Fibroblast of pulmonary artery (primary cell): ENCODE measurements around the gene HYAL3.
"Not testable (repeated sequence)": the region's sequence is repeated elsewhere in the genome, so short reads cannot be mapped to it uniquely, and the experiment has no call there.

Experiments used
- DNase-seq: peaks from one replicate; pipeline ENCODE4 v3.0.0-alpha.2; 2010; ENCODE audit warnings: low read depth
- H3K4me3 ChIP-seq: replicated peaks from 2 replicates; pipeline ENCODE4 v1.5.1; 2011; ENCODE audit warnings: low read depth, mild to moderate bottlenecking, control low read depth, low read length, moderate library complexity
- TF ChIP-seq, protein P1 (sequence below): IDR thresholded peaks from 2 replicates; pipeline ENCODE4 v1.5.1; 2011; ENCODE audit warnings: mild to moderate bottlenecking, control low read depth, low read length, inconsistent platforms; ENCODE audit errors: missing control alignments

HYAL3 gene

GRCh38 chr3:50264383-50264963 is 34.7 kb downstream of the HYAL3 start:
- TF ChIP-seq, protein P1, sequence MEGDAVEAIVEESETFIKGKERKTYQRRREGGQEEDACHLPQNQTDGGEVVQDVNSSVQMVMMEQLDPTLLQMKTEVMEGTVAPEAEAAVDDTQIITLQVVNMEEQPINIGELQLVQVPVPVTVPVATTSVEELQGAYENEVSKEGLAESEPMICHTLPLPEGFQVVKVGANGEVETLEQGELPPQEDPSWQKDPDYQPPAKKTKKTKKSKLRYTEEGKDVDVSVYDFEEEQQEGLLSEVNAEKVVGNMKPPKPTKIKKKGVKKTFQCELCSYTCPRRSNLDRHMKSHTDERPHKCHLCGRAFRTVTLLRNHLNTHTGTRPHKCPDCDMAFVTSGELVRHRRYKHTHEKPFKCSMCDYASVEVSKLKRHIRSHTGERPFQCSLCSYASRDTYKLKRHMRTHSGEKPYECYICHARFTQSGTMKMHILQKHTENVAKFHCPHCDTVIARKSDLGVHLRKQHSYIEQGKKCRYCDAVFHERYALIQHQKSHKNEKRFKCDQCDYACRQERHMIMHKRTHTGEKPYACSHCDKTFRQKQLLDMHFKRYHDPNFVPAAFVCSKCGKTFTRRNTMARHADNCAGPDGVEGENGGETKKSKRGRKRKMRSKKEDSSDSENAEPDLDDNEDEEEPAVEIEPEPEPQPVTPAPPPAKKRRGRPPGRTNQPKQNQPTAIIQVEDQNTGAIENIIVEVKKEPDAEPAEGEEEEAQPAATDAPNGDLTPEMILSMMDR: no peak
- peak; percentile 86 for DNase-seq
- no peak overlapping the region for H3K4me3 ChIP-seq

GRCh38 chr3:50263478-50264382 is 35.5 kb downstream of the HYAL3 start:
- TF ChIP-seq, protein P1: no peak
- no peak overlapping the region for H3K4me3 ChIP-seq
- no peak for DNase-seq

DNA sequence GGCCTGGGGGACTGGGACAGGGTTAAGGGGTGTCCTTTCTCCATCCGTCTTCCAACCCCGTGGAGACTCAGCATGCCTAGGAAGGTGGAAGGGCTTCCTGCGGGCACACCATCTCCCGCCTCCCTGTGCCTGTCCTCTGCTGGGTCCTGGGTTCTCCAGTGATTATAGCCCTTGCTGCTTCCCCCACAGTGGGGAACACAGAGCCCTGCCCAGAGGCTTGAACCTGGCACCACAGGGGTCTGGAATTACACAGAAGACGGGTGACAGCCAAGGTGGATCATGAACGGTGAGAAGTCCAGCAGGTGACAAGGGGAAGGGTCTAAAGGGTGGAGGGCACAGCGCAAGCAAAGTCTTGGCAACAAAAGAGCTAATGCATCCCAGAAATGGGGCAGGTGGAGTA is 36.4 kb downstream of the HYAL3 start:
- H3K4me3 ChIP-seq: no peak overlapping the region

GRCh38 chr3:50262200-50262599 is 37.0 kb downstream of the HYAL3 start:
- not testable (repeated sequence) for H3K4me3 ChIP-seq, DNase-seq

More for the DNA sequence above, 36.4 kb downstream of the HYAL3 start:
- no peak for DNase-seq
- TF ChIP-seq, protein P1: no peak

DNA sequence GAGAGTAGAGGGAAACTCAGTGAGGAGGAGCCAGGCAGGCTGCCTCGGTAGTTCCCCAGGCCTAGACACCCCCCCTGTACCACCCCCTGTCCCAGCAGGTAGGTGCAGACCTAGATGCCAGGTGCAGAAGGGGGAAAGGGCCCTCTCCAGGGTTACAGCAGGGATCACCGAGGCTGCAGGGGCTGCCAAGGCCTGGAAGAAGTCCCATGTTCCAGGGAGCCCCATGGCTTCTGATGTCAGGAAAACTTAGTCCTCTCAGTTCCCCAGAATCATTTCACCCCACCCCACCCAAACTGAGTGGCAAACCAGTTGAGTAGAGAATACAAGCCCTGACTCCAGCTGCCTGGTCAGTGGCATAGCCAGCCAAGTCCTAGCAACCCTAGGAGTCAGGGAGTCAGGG is 37.7 kb downstream of the HYAL3 start:
- TF ChIP-seq, protein P1: no peak
- no peak for DNase-seq
- no peak overlapping the region for H3K4me3 ChIP-seq

DNA sequence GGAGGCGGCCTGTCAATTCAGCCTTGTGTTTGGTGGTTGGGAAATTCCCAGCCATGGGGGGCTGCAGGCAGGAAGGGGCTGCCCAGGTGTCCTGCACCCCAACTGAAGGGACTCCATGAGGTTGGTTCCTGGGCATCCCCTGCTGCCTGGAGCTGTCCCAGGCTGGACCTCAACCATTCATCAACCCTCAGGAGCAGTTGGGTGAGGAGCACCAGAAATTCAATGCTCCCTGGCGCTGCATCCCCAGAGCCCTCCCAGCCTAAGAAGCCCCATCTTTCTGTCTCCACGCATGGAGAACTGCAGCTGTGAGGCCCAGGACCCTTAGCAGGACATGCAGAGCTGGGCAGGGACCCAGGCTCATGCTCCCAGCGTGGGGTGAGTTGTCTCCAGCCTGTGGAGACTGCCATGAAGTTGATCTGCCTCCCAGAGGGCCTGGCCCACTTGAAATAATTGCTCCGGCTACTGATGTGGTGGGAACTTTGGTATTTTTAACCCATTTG is 38.2 kb downstream of the HYAL3 start:
- DNase-seq: no peak
- TF ChIP-seq, protein P1: no peak
- peak overlapping the region; percentile 55 for H3K4me3 ChIP-seq
